ENCODE data around the gene CDC14B. TPM values are rescaled to one million over a fixed set of nuclear protein-coding genes. Genes with fewer than 3 reads are reported as not detected.

The CDC14B gene
- total and polyA plus RNA-seq, 3 donors from 2014 or later, result 33.1 to 44.0 (median 33.7) TPM

DNA sequence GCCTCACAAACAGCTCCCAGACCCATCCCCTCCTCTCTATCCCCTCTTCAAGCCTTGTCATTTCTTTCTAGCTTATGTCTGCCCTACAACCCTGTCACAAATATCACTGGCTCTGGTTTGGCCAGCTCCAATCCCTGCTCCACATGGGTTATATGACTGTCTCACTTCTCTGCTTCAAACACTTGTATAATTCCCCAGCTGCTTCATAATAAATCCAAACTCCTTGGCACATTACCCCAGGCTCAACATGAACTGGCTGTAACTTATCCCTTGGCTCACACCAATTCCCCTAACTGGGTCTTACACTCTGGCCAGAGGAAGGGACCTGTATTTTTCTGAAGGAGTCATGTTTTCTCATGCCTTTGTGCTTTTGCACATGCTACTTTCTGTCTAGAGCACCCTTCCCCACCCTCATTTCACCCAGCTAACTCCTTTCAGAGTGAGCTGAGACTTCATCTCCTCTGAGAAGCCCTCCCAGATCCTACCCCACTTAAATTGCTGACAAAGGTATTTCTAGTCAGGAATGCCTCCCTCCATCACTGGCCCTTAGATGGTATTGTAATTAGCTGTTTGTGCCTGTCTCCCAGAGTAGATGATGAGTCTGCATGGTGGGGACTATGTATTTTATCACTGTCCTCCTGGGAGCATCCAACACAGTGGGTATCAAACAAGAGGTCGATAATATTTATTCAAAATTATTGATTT lies 30.1 kb upstream of the CDC14B start:
- TF ChIP-seq, protein P1, sequence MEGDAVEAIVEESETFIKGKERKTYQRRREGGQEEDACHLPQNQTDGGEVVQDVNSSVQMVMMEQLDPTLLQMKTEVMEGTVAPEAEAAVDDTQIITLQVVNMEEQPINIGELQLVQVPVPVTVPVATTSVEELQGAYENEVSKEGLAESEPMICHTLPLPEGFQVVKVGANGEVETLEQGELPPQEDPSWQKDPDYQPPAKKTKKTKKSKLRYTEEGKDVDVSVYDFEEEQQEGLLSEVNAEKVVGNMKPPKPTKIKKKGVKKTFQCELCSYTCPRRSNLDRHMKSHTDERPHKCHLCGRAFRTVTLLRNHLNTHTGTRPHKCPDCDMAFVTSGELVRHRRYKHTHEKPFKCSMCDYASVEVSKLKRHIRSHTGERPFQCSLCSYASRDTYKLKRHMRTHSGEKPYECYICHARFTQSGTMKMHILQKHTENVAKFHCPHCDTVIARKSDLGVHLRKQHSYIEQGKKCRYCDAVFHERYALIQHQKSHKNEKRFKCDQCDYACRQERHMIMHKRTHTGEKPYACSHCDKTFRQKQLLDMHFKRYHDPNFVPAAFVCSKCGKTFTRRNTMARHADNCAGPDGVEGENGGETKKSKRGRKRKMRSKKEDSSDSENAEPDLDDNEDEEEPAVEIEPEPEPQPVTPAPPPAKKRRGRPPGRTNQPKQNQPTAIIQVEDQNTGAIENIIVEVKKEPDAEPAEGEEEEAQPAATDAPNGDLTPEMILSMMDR (IDR thresholded peaks at IDR 0.05), result no peak
- no peak for TF ChIP-seq POLR2A (IDR thresholded peaks at IDR 0.05)
- H3K27ac ChIP-seq, result no peak overlapping the region
- no peaks in the 10 kb centered on the region for H3K9me3 ChIP-seq
- H3K4me1 ChIP-seq, result peaks cover 5% of the 10 kb centered on the region
- DNase-seq, result no peak
- H3K36me3 ChIP-seq (ENCODE audit: low read depth, missing control alignments), result no peaks in the 10 kb centered on the region
- WGBS, 2 donors, result 90 to 97% methylated on average over 1 of the region's 1 CpG
- H3K4me3 ChIP-seq, result no peak overlapping the region
- no peaks in the 10 kb centered on the region for H3K27me3 ChIP-seq
- intact Hi-C loops (cut with DNase I; ENCODE audit: low total_unique reads), result no loop called here

DNA sequence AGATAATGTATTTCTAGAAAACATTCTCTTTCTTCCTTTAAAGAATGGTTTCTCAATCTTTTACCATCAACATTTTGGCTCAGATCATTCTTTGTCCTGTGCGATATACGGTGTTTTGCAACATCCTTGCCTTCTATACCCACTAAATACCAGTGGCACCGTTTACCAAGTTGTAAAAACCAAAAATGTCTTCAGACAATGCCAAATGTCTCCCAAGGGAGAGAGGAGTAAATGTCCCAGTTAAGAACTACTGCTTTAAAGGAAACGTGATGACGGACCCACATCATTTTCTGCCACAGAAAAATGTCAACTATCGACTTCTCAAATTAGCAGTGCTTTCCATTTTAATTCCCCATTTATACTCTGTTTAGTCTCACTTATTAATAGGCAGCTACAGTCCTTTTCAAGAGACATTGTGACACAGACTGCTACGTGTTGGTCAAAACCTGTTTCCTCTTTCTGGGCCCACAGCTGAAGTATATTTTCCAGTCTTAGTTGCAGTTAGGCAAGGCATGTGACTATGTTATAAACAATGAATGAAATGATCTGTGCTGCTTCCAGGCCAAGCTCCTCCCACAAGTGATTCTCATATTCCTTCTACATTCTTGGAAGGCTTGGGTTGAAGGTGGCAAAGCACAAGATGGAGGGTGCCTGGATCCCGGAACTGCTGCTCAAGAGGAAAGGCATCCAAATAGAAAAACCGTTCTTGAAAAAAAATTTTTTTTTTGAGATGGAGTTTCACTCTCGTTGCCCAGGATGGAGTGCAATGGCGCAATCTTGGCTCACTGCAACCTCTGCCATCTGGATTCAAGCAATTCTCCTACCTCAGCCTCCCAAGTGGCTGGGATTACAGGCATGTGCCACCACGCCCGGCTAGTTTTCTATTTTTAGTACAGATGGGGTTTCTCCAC lies 26.7 kb upstream of the CDC14B start:
- no peaks in the 10 kb centered on the region for H3K27me3 ChIP-seq
- H3K9me3 ChIP-seq, result no peaks in the 10 kb centered on the region
- no peaks in the 10 kb centered on the region for H3K4me1 ChIP-seq
- H3K36me3 ChIP-seq (ENCODE audit: low read depth, missing control alignments), result no peaks in the 10 kb centered on the region
- H3K27ac ChIP-seq, result no peak overlapping the region
- TF ChIP-seq POLR2A (IDR thresholded peaks at IDR 0.05), result no peak
- TF ChIP-seq, protein P1 (IDR thresholded peaks at IDR 0.05), result no peak
- H3K4me3 ChIP-seq, result no peak overlapping the region
- no peak for DNase-seq
- 78 to 86% methylated on average over 13 of the region's 13 CpGs for WGBS, 2 donors
- intact Hi-C loops (cut with DNase I; ENCODE audit: low total_unique reads), result no loop called here

DNA sequence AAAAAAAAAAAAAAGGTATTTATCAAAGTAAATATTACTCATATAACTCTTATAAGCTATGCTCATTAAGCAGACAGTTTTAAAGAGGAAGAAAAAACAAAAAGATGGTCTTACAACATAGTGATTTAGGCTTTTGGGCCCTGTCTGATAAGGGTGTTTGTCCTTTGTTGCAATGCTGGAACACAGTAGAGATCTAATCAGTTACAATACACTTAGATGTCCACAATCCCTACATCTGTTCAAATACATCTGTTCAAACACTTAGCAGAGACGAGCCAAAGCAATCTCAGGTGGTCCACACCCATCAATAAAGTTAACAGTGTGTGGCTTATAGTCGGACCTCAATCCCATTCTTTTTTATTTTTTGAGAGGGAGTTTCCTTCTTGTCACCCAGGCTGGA lies 24.5 kb upstream of the CDC14B start:
- H3K9me3 ChIP-seq, result no peaks in the 10 kb centered on the region
- no peaks in the 10 kb centered on the region for H3K4me1 ChIP-seq
- no peak overlapping the region for H3K27ac ChIP-seq
- no peaks in the 10 kb centered on the region for H3K27me3 ChIP-seq
- TF ChIP-seq POLR2A (IDR thresholded peaks at IDR 0.05), result no peak
- TF ChIP-seq, protein P1 (IDR thresholded peaks at IDR 0.05), result no peak
- H3K36me3 ChIP-seq (ENCODE audit: low read depth, missing control alignments), result no peaks in the 10 kb centered on the region
- intact Hi-C loops (cut with DNase I; ENCODE audit: low total_unique reads), result no loop called here
- WGBS, 2 donors, result 80 to 95% methylated on average over 2 of the region's 2 CpGs
- H3K4me3 ChIP-seq, result no peak overlapping the region
- DNase-seq, result no peak

DNA sequence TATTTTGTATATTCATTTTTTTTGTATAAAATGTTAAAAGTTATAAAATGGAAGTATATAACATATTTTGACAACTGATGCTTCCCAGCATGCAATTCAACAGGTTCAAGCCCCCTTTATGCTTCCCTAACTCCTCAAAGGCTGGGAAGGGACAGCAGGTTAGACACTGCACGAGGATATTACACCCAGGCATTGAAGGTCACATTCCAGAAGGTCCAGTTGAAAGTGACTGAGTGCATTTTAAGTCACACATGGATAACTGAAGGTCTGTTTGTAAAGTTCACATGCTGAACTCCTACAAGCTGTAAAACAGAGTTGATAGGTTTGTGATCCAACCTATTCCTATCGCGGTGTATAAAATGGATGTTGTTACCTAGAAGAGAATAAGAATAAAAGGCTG lies 21.9 kb upstream of the CDC14B start:
- H3K4me3 ChIP-seq, result no peak overlapping the region
- intact Hi-C loops (cut with DNase I; ENCODE audit: low total_unique reads), result no loop called here
- H3K36me3 ChIP-seq (ENCODE audit: low read depth, missing control alignments), result no peaks in the 10 kb centered on the region
- no peak for TF ChIP-seq POLR2A (IDR thresholded peaks at IDR 0.05)
- TF ChIP-seq, protein P1 (IDR thresholded peaks at IDR 0.05), result no peak
- no peaks in the 10 kb centered on the region for H3K4me1 ChIP-seq
- no peaks in the 10 kb centered on the region for H3K27me3 ChIP-seq
- no peak overlapping the region for H3K27ac ChIP-seq
- H3K9me3 ChIP-seq, result no peaks in the 10 kb centered on the region
- no peak for DNase-seq
- WGBS, 2 donors, result 72 to 75% methylated on average over 3 of the region's 3 CpGs
